Left cardiac atrium (tissue), 4 donors: ENCODE results near the gene OS9. TPM values are rescaled to one million over a fixed set of nuclear protein-coding genes. Genes with fewer than 3 reads are reported as not detected.
"Not testable (repeated sequence)": the region's sequence is repeated elsewhere in the genome, so short reads cannot be mapped to it uniquely, and the experiment has no call there.

Source experiments
- ATAC-seq, 2 donors: fragments of 200-7000 bp; cut with Tn5 transposase; one replicate each; pipeline ENCODE4 v1.9.1; 2020; ENCODE audit warnings: mild to moderate bottlenecking in 2 of 2, moderate library complexity in 2 of 2
- DNase-seq: peaks from one replicate; pipeline ENCODE4 v3.0.0-alpha.2; 2020
- intact Hi-C, 2 donors: fragments of 100-400 bp; cut with DNase I; formaldehyde crosslinking; loops; one replicate each; pipeline versions ENCODE4 v1.14.1 to v1.15.1; 2022 to 2023
- long read RNA-seq: library from polyadenylated mRNA; unstranded; transcript quantifications from one replicate; pipeline ENCODE4 v2.0.0, GENCODE V29; 2021
- total RNA-seq, 2 donors: library from RNA; stranded (reverse); fragmentation: NEBNext Ultra II Directional; extraction: Animal tissue kit (Norgen Biotek cat#: 25700); gene quantifications; one replicate each; pipeline ENCODE4 v1.2.1, GENCODE V29; 2021
- donor health status: DM: no; HTN: yes; CAD: no.
- donor health status: DM: no; HTN: yes; CAD: no; lungs with severe emphysema.
- donor health status: DM: yes; HTN: yes; CAD: no.
- donor health status: Dilated cardiomyopathy.

OS9 gene, protein sequence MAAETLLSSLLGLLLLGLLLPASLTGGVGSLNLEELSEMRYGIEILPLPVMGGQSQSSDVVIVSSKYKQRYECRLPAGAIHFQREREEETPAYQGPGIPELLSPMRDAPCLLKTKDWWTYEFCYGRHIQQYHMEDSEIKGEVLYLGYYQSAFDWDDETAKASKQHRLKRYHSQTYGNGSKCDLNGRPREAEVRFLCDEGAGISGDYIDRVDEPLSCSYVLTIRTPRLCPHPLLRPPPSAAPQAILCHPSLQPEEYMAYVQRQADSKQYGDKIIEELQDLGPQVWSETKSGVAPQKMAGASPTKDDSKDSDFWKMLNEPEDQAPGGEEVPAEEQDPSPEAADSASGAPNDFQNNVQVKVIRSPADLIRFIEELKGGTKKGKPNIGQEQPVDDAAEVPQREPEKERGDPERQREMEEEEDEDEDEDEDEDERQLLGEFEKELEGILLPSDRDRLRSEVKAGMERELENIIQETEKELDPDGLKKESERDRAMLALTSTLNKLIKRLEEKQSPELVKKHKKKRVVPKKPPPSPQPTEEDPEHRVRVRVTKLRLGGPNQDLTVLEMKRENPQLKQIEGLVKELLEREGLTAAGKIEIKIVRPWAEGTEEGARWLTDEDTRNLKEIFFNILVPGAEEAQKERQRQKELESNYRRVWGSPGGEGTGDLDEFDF
- 100 to 1,000 TPM; 160 to 163 TPM for total RNA-seq
- long read RNA-seq, transcript OS9-203 (14 exons, 2,457 nt): minor isoform, 8 of 298 reads
- long read RNA-seq, transcript OS9-220 (14 exons, 2,135 nt): major isoform, 115 of 298 reads
- long read RNA-seq, transcript OS9-202 (15 exons, 2,691 nt): minor isoform, 60 of 298 reads
- long read RNA-seq, transcript OS9-201 (14 exons, 2,505 nt): minor isoform, 39 of 298 reads
- long read RNA-seq, partial matches to known transcripts: 31 of 298 reads
- long read RNA-seq, other reads (novel, unspliced or antisense): 39 of 298 reads

DNA sequence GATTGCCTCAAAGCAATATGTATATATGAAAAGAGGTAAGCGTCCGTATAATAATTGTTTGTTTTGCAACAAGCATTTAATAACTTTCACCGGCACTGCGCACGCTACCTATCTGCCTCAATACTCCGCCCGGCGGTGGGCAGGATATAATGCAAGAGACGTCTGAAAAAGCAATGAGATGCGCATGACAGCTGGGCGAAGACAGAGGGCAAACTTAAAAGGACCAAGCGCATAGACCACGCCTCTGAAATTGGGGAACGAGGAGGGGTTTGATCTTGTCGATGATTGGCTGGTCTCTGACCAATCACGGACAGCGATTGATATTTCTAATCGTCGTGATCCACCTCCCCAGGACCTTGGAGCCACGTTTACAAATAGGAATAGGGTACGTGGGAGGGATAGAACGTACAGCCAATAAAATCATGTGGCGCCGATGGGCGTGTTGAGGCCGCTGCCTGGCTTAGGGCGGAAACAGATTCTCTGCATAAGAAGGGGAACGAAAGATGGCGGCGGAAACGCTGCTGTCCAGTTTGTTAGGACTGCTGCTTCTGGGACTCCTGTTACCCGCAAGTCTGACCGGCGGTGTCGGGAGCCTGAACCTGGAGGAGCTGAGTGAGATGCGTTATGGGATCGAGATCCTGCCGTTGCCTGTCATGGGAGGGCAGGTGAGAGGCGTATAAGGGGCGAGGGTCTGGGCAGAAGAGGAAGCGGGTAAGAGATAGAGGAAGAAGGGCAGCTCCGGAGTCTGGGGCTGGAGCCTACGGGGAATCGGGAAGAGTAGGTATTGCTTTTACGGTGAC is at the start of gene OS9:
OS9 (plus strand) TSS at position 474 of the 800 bp plus-strand sequence; CDS start at position 504, 30 bp downstream.
- peak; percentile 99 for ATAC-seq
- intact Hi-C loops: loop anchor here in 1 of 2 donors (5.0 kb wide), 1 partner anchor 62 kb away; the partner anchor contains the start of gene B4GALNT1
- DNase-seq: peak; percentile 96

GRCh38 chr12:57645990-57646658 is 47.8 kb upstream of the OS9 start:
- ATAC-seq, intact Hi-C loops, DNase-seq: not testable (repeated sequence)

- intact Hi-C loops, DNase-seq, ATAC-seq: not testable (repeated sequence)
Measured at GRCh38 chr12:57646659-57647049, 47.3 kb upstream of the OS9 start.

- intact Hi-C loops: no loop called here
- ATAC-seq (no peak), DNase-seq (no peak)
Measured at GRCh38 chr12:57654042-57654441, 39.9 kb upstream of the OS9 start.

GRCh38 chr12:57655541-57656240 is 38.2 kb upstream of the OS9 start:
- intact Hi-C loops: no loop called here
- DNase-seq: no peak
- no peak for ATAC-seq

DNA sequence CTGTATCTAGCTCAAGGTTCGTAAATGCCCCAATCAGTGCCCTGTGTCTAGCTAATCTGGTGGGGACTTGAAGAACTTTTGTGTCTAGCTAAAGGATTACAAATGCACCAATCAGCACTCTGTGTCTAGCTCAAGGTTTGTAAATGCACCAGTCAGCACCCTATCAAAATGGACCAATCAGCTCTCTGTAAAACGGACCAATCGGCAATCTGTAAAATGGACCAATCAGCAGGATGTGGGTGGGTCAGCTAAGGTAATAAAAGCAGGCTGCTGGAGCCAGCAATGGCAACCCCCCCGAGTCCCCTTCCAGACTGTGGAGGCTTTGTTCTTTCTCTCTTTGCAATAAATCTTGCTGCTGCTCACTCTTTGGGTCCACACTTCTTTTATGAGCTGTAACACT is 37.5 kb upstream of the OS9 start:
- intact Hi-C loops, DNase-seq, ATAC-seq: not testable (repeated sequence)

DNA sequence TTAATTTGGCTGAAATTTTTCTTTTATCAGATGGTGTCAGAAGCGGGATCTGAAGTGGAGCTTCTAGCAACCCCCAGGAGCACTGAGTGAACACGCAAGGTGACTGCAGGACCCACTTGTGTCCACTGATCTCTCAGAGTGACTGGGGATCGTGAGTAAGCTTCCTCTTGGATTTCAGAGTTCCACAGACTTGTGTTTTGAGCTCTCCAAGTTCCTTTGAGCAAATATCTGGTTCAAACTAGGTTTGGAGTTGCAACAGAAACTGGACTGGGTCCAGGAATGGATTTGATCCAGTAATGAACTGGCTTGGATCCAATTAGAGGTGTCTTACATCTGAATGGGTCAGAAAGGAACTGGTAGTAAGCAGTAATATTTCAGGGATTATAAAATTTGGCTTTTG is 36.2 kb upstream of the OS9 start:
- intact Hi-C loops: no loop called here
- ATAC-seq: peak; percentile 44 to 50

GRCh38 chr12:57658890-57659289 is 35.0 kb upstream of the OS9 start:
- DNase-seq (no peak), ATAC-seq (no peak)
- intact Hi-C loops: no loop called here

More for the DNA sequence above, 36.2 kb upstream of the OS9 start:
- no peak for DNase-seq

DNA sequence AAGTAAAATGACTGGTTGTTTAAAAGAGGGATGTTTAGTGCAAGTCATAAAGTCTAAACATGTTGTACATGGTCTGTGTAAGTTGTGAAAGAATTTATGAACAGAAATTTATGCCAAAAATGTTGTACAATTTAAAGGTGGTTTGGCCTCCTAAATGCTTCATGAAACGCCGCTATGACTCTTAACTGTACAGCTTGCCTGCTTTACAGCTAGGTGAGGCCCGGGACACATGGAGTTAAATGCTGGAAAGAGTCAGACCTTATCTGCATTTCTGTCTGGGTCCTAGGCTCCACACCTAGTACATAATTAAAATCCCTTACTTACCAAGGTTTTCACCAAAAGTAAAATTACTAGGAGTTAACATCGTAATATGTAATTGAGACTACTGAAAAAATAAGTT is 32.6 kb upstream of the OS9 start:
- DNase-seq (no peak), ATAC-seq (no peak)
- intact Hi-C loops: no loop called here

DNA sequence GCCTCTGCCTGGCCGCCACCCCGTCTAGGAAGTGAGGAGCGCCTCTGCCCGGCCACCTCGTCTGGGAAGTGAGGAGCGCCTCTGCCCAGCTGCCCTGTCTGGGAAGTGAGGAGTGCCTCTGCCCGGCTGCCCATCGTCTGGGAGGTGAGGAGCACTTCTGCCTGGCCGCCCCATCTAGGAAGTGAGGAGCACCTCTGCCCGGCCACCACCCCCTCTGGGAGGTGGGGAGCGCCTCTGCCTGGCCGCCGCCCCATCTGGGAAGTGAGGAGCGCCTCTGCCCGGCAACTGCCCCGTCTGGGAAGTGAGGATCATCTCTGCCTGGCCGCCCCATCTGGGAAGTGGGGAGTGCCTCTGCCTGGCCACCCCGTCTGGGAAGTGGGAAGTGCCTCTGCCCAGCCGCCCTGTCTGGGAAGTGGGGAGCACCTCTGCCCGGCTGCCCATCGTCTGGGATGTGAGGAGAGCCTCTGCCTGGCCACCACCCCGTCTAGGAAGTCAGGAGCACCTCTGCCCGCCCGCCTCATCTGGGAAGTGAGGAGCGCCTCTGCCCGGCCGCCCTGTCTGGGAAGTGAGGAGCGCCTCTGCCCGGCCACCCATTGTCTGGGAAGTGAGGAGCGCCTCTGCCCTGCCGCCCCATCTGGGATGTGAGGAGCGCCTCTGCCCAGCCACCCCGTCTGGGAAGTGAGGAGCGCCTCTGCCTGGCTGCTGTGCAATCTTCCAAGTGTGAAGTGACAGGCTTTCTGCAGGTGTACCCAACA is 28.7 kb upstream of the OS9 start:
- intact Hi-C loops, ATAC-seq, DNase-seq: not testable (repeated sequence)

- no peak for ATAC-seq
- intact Hi-C loops: no loop called here
Measured at GRCh38 chr12:57666897-57667296, 27.0 kb upstream of the OS9 start.

DNA sequence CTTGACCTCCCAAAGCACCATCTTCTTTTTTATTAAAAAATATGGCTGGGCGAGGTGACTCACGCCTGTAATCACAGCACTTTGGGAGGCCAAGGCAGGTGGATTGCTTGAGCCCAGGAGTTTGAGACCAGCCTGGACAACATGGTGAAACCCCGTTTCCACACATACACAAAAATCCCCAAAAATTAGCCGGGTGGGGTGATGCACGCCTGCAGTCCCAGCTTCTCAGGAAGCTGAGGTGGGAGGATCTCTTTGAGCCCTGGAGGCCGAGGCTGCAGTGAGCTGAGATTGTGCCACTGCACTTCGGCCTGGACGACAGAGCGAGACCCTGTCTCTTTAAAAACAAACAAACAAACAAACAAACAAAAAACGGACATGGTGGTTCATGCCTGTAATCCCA is 24.2 kb upstream of the OS9 start:
- intact Hi-C loops, ATAC-seq, DNase-seq: not testable (repeated sequence)

More at GRCh38 chr12:57666897-57667296, 27.0 kb upstream of the OS9 start:
- no peak for DNase-seq

DNA sequence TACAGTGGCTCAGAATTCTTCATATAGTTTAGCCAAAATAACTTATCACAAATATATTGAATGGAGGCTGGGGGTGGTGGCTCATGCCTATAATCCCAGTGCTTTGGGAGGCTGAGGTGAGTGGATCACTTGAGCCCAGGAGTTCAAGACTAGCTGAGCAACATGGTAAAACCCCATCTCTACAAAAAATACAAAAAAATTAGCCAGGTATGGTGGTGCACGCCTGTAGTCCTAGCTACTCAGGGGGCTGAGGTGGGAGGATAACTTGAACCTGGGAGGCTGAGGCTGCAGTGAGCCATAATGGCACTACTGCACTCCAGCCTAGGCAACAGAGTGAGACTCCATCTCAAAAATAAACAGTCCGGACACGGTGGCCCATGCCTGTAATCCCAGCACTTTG is 22.1 kb upstream of the OS9 start:
- ATAC-seq, intact Hi-C loops, DNase-seq: not testable (repeated sequence)

GRCh38 chr12:57672801-57673200 is 21.1 kb upstream of the OS9 start:
- intact Hi-C loops: no loop called here

GRCh38 chr12:57674691-57675090 is 19.2 kb upstream of the OS9 start:
- DNase-seq: no peak
- intact Hi-C loops: no loop called here
- no peak for ATAC-seq

More at GRCh38 chr12:57672801-57673200, 21.1 kb upstream of the OS9 start:
- ATAC-seq: no peak
- DNase-seq: no peak

- DNase-seq, ATAC-seq, intact Hi-C loops: not testable (repeated sequence)
Measured at GRCh38 chr12:57677947-57678346, 16.0 kb upstream of the OS9 start.

- ATAC-seq (no peak), DNase-seq (no peak)
- intact Hi-C loops: no loop called here
Measured at GRCh38 chr12:57679697-57680096, 14.2 kb upstream of the OS9 start.
